Uterus (tissue), 2 donors: ENCODE measurements around the gene MAP6D1.

ENCODE experiments used
- CTCF ChIP-seq, 4 experiments: fragments of 200-600 bp in 2 of 4; fragments of 450-650 bp in 2 of 4; sonication (generic) in 2 of 4; IDR thresholded peaks; one replicate each; pipeline ENCODE4 v1.5.1; 2016 to 2019; ENCODE audit warnings: antibody characterized with exemption in 4 of 4, mild to moderate bottlenecking in 2 of 4, moderate library complexity in 1 of 4
- POLR2A ChIP-seq, 2 donors: fragments of 450-650 bp; IDR thresholded peaks; one replicate each; pipeline ENCODE4 v1.6.1; 2016; ENCODE audit warnings: antibody characterized with exemption in 2 of 2, mild to moderate bottlenecking in 1 of 2, moderate library complexity in 1 of 2

DNA sequence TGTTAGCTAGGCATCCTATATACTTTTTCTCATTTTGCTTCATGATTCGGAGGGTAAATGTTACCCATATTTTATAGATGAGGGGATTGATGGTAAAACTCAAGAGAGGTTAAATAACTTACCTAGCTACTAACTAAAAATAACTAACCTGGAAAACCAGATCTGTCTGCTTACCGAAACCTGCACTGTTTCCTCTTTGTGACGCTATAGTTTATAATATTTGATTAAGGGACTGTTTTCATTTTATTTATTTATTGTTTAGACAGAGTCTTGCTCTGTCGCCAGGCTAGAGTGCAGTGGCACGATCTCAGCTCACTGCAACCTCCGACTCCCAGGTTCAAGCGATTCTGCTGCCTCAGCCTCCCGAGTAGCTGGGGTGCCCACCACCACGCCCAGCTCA, 55.9 kb downstream of the MAP6D1 start:
- no peak for TF ChIP-seq CTCF (IDR thresholded peaks at IDR 0.05)
- no peak for TF ChIP-seq POLR2A (IDR thresholded peaks at IDR 0.05)
